ENCODE measurements around the gene ARID1A.
"Not testable (repeated sequence)": the region's sequence is repeated elsewhere in the genome, so short reads cannot be mapped to it uniquely, and the experiment has no call there.

Gene ARID1A

DNA sequence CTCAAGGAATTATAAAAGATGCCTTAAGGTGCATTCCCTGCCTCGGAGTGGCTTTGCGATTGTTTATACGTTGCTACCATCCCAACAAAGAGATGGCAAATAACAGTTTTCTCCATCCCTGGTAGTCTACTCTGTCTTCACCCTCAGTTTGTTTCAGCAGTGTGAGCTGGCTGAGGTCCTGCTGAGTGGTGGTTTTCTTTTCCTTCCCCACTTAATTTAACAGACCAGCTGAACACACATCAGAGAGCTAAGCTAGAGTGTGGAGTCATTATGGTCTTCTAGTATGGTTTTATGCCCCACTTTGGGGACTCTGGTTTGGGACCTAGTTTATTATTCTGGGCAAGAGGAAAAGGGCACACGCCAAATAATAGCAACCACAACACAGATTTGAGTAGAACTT is 94.1 kb downstream of the ARID1A start:
- H3K9ac ChIP-seq (ENCODE audit: low read depth, low read length): no peak overlapping the region
- H3K4me1 ChIP-seq (ENCODE audit: control insufficient read depth, insufficient read depth, low read length): peaks cover 26% of the 10 kb centered on the region
- H3K9me3 ChIP-seq (ENCODE audit: control insufficient read depth, insufficient read depth, low read length): no peaks in the 10 kb centered on the region
- H3K36me3 ChIP-seq (ENCODE audit: control insufficient read depth, insufficient read depth, low read length): peaks cover 11% of the 10 kb centered on the region
- no peak overlapping the region for H3K4me3 ChIP-seq (ENCODE audit: low read depth, low read length)
- no peak overlapping the region for H3K27ac ChIP-seq (ENCODE audit: low read depth, low read length)
- H3K27me3 ChIP-seq (ENCODE audit: control insufficient read depth, insufficient read depth, low read length): no peaks in the 10 kb centered on the region

DNA sequence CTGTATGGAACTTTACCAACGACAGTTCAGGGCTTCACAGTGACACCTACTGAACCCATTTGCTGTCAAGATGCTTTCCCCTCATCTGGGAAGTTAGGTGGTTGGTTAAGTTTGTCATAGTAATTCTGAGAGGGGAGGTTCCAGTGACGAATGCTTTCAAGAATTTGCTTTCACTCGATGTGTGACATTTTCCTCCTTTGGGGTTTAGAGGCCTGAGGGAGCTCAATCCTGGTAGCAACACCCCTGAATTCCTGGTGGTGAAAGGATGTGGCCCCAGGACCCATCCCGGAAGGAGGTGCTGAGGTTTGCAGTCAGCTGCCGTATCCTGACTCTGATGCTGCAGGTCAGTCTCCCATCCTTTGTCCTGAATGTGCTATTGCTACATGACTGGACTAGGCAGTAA is 94.7 kb downstream of the ARID1A start:
- H3K9me3 ChIP-seq (ENCODE audit: control insufficient read depth, insufficient read depth, low read length): no peaks in the 10 kb centered on the region
- H3K4me3 ChIP-seq (ENCODE audit: low read depth, low read length): no peak overlapping the region
- H3K27me3 ChIP-seq (ENCODE audit: control insufficient read depth, insufficient read depth, low read length): no peaks in the 10 kb centered on the region
- H3K27ac ChIP-seq (ENCODE audit: low read depth, low read length): no peak overlapping the region
- peaks cover 24% of the 10 kb centered on the region for H3K4me1 ChIP-seq (ENCODE audit: control insufficient read depth, insufficient read depth, low read length)
- peaks cover 15% of the 10 kb centered on the region for H3K36me3 ChIP-seq (ENCODE audit: control insufficient read depth, insufficient read depth, low read length)
- no peak overlapping the region for H3K9ac ChIP-seq (ENCODE audit: low read depth, low read length)

DNA sequence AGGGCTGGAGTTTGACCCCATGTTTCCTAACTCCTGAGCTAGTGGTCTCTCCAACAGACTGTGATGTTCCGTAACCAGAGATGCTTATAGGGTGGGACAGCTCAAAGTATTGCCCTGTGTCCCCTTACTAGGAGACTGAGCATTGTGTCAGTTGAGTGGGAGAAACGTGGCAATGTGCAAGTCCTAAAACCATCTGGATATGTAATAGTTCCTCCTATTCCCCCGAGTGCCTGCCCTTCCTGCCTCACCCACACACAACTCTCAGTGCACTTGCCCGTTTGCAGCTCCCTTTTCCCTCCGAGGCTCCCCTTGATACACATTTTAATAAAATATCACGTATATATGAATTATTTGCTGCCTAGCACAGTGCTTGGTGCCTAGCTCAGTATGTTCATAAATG is 95.3 kb downstream of the ARID1A start:
- Histone ChIP-seq H3K27ac (ENCODE audit: low read depth, low read length) (no peak overlapping the region), H3K4me1 (ENCODE audit: control insufficient read depth, insufficient read depth, low read length) (peaks cover 18% of the 10 kb centered on the region), H3K4me3 (ENCODE audit: low read depth, low read length) (no peak overlapping the region), H3K27me3 (ENCODE audit: control insufficient read depth, insufficient read depth, low read length) (no peaks in the 10 kb centered on the region), H3K36me3 (ENCODE audit: control insufficient read depth, insufficient read depth, low read length) (peaks cover 15% of the 10 kb centered on the region), H3K9me3 (ENCODE audit: control insufficient read depth, insufficient read depth, low read length) (no peaks in the 10 kb centered on the region), H3K9ac (ENCODE audit: low read depth, low read length) (no peak overlapping the region)

DNA sequence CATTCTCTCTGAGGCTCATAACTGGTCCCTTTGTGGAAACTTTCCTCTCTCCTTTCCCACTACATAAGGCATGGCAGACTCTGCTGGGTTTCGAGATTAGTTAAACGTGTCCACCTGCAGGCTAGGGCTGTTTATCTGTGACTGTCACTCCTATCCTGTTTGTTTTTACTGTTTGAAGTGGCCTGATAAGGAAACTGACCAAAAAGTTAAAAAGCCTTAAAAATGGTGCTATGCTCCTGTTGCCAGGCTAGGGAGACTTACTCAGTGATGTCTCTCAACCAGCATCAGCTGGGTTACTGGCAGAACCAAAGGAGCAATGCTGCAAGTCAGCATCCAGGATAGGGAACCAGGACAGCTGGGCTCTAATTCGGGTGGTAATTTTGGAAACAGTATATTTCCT is 95.8 kb downstream of the ARID1A start:
- H3K9me3 ChIP-seq (ENCODE audit: control insufficient read depth, insufficient read depth, low read length): no peaks in the 10 kb centered on the region
- H3K27me3 ChIP-seq (ENCODE audit: control insufficient read depth, insufficient read depth, low read length): no peaks in the 10 kb centered on the region
- peaks cover 15% of the 10 kb centered on the region for H3K36me3 ChIP-seq (ENCODE audit: control insufficient read depth, insufficient read depth, low read length)
- no peak overlapping the region for H3K4me3 ChIP-seq (ENCODE audit: low read depth, low read length)
- H3K27ac ChIP-seq (ENCODE audit: low read depth, low read length): no peak overlapping the region
- no peak overlapping the region for H3K9ac ChIP-seq (ENCODE audit: low read depth, low read length)
- peaks cover 13% of the 10 kb centered on the region for H3K4me1 ChIP-seq (ENCODE audit: control insufficient read depth, insufficient read depth, low read length)

DNA sequence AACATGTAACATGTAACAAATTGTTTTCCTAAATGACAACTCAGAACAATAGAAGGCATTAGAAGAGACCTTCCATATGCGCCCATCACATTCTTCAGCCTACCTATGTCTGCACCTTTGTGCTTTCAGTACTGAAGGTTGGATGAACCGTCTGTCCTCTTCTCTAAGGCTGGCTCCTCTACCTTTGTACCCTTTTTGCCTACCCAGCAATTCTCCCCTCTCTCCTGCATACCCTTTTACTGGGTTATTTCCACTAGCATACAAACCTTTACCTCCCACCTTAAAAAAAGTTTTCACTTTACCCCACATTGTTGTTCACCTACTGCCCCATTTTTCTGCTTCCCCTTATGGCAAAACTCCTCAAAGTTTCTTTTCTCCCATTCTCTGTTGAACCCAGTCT is 97.1 kb downstream of the ARID1A start:
- no peaks in the 10 kb centered on the region for H3K27me3 ChIP-seq (ENCODE audit: control insufficient read depth, insufficient read depth, low read length)
- H3K9ac ChIP-seq (ENCODE audit: low read depth, low read length): no peak overlapping the region
- no peaks in the 10 kb centered on the region for H3K9me3 ChIP-seq (ENCODE audit: control insufficient read depth, insufficient read depth, low read length)
- peaks cover 6% of the 10 kb centered on the region for H3K4me1 ChIP-seq (ENCODE audit: control insufficient read depth, insufficient read depth, low read length)
- peaks cover 20% of the 10 kb centered on the region for H3K36me3 ChIP-seq (ENCODE audit: control insufficient read depth, insufficient read depth, low read length)
- H3K4me3 ChIP-seq (ENCODE audit: low read depth, low read length): no peak overlapping the region
- no peak overlapping the region for H3K27ac ChIP-seq (ENCODE audit: low read depth, low read length)

DNA sequence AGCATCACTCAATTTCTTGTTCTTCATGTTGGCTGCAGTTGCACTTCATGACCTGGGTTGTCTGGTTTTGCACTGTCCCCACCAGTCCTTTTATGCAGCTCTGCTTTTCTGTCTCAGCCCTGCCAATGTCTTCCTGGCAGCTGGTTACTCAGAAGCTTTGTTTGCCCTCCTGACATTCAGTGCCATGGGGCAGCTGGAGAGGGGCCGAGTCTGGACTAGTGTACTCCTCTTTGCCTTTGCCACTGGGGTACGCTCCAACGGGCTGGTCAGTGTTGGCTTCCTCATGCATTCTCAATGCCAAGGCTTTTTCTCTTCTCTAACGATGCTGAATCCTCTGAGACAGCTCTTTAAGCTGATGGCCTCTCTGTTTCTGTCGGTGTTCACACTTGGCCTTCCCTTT is 98.6 kb downstream of the ARID1A start:
- Histone ChIP-seq H3K9ac (ENCODE audit: low read depth, low read length) (no peak overlapping the region), H3K4me3 (ENCODE audit: low read depth, low read length) (no peak overlapping the region), H3K36me3 (ENCODE audit: control insufficient read depth, insufficient read depth, low read length) (peaks cover 20% of the 10 kb centered on the region), H3K27ac (ENCODE audit: low read depth, low read length) (no peak overlapping the region), H3K27me3 (ENCODE audit: control insufficient read depth, insufficient read depth, low read length) (no peaks in the 10 kb centered on the region), H3K9me3 (ENCODE audit: control insufficient read depth, insufficient read depth, low read length) (no peaks in the 10 kb centered on the region), H3K4me1 (ENCODE audit: control insufficient read depth, insufficient read depth, low read length) (no peaks in the 10 kb centered on the region)

DNA sequence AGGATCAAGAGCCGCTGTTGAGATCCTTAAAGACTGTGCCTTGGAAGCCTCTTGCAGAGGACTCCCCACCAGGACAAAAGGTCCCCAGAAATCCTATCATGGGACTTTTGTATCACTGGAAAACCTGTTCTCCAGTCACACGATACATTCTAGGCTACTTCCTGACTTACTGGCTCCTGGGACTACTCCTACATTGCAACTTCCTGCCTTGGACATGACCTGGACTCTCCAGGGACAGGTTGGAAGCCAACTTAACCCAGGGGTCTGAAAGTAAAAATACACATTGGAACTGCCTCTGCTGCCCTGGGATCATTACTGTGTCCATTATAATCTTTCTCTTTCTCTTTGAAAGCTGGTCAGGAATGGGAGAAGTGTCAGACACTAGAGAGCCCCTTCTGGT is 101.8 kb downstream of the ARID1A start:
- Histone ChIP-seq H3K4me3 (ENCODE audit: low read depth, low read length) (no peak overlapping the region), H3K9me3 (ENCODE audit: control insufficient read depth, insufficient read depth, low read length) (no peaks in the 10 kb centered on the region), H3K27ac (ENCODE audit: low read depth, low read length) (no peak overlapping the region), H3K27me3 (ENCODE audit: control insufficient read depth, insufficient read depth, low read length) (no peaks in the 10 kb centered on the region), H3K4me1 (ENCODE audit: control insufficient read depth, insufficient read depth, low read length) (peaks cover 5% of the 10 kb centered on the region), H3K36me3 (ENCODE audit: control insufficient read depth, insufficient read depth, low read length) (peaks cover 20% of the 10 kb centered on the region), H3K9ac (ENCODE audit: low read depth, low read length) (no peak overlapping the region)

DNA sequence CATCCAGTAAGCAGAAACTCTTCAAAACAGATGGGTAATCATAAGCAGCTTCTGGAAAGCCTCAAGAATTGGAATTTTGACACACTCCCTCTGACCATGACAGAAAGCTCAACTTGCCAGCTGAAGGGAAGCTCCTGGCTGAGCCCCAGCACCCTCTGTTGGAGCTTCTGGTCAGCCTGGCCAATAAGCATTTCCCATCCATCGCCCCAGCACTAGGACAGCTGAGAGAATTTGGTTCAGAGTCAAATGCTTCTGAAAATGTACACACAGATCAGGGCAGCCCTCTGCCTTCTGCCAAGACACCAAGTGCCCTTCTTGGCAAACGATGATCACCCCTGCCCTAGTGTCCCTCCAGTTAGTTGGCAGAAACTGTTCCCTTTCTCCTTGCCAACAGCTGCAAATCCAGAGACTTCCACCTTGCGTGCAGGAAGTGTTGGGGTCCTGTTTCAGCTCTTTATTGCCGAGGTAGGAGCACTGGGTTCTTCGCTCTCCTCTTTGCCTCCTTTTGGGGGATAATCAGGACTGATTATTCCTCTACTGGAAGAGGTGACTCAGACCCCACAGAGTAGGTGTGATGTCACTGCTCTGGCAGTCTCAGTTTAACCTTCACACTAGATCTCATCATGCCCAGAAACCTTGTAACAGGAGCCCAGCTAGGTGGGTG is 103.8 kb downstream of the ARID1A start:
- no peaks in the 10 kb centered on the region for H3K9me3 ChIP-seq (ENCODE audit: control insufficient read depth, insufficient read depth, low read length)
- H3K27ac ChIP-seq (ENCODE audit: low read depth, low read length): peak overlapping the region; percentile 84
- H3K27me3 ChIP-seq (ENCODE audit: control insufficient read depth, insufficient read depth, low read length): no peaks in the 10 kb centered on the region
- no peak overlapping the region; the same call in 1 of the 2 replicates for H3K9ac ChIP-seq (ENCODE audit: low read depth, low read length)
- H3K4me3 ChIP-seq (ENCODE audit: low read depth, low read length): no peak overlapping the region
- peaks cover 5% of the 10 kb centered on the region for H3K4me1 ChIP-seq (ENCODE audit: control insufficient read depth, insufficient read depth, low read length)
- H3K36me3 ChIP-seq (ENCODE audit: control insufficient read depth, insufficient read depth, low read length): peaks cover 12% of the 10 kb centered on the region

DNA sequence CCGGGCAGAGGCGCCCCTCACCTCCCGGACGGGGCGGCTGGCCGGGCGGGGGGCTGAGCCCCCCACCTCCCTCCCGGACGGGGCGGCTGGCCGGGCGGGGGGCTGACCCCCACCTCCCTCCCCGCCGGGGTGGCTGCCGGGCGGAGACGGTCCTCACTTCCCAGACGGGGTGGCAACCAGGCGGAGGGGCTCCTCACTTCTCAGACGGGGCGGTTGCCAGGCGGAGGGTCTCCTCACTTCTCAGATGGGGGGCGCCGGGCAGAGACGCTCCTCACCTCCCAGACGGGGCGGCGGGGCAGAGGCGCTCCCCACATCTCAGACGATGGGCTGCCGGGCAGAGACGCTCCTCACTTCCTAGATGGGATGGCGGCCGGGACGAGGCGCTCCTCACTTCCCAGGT is 108.1 kb downstream of the ARID1A start:
- not testable (repeated sequence) for H3K4me1 ChIP-seq (ENCODE audit: control insufficient read depth, insufficient read depth, low read length); H3K36me3 ChIP-seq (ENCODE audit: control insufficient read depth, insufficient read depth, low read length); H3K4me3 ChIP-seq (ENCODE audit: low read depth, low read length); H3K9me3 ChIP-seq (ENCODE audit: control insufficient read depth, insufficient read depth, low read length); H3K27me3 ChIP-seq (ENCODE audit: control insufficient read depth, insufficient read depth, low read length); H3K9ac ChIP-seq (ENCODE audit: low read depth, low read length); H3K27ac ChIP-seq (ENCODE audit: low read depth, low read length)

DNA sequence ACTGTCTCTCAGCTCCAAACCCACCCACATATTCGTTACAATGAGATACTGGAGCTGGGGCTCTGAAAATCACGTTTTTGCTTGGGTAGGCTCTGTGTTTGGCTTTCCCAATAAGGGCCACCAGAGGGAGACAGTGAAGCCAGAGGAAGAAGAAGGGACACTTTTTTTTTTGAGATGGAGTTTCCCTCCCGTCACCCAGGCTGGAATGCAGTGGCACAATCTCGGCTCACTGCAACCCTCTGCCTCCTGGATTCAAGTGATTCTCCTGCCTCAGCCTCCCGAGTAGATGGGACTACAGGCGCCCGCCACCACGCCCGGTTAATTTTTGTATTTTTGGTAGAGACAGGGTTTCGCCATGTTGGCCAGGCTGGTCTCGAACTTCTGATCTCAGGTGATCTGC is 114.3 kb downstream of the ARID1A start:
- not testable (repeated sequence) for H3K4me3 ChIP-seq (ENCODE audit: low read depth, low read length); H3K27ac ChIP-seq (ENCODE audit: low read depth, low read length); H3K36me3 ChIP-seq (ENCODE audit: control insufficient read depth, insufficient read depth, low read length); H3K4me1 ChIP-seq (ENCODE audit: control insufficient read depth, insufficient read depth, low read length); H3K27me3 ChIP-seq (ENCODE audit: control insufficient read depth, insufficient read depth, low read length); H3K9me3 ChIP-seq (ENCODE audit: control insufficient read depth, insufficient read depth, low read length); H3K9ac ChIP-seq (ENCODE audit: low read depth, low read length)

DNA sequence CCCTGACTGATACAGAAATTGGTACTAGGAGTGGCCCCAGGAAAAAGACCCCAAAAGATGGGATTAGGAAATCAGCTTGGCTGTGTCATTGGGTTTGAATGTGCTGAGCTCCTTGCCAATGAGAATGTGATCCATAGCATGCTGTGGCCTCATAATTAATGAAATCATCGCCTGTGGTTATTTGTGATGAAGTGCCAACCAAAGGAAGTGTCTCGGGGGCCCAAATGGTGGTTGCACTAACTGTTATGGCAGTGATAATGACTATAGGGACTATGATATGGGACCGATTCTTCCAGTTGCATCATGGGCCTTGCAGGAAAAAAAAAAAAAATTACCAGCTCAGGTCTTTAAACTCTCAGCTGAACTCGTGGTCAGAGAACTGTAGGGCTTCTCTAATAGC is 115.2 kb downstream of the ARID1A start:
- Histone ChIP-seq H3K4me1 (ENCODE audit: control insufficient read depth, insufficient read depth, low read length) (no peaks in the 10 kb centered on the region), H3K4me3 (ENCODE audit: low read depth, low read length) (no peak overlapping the region), H3K36me3 (ENCODE audit: control insufficient read depth, insufficient read depth, low read length) (no peaks in the 10 kb centered on the region), H3K27me3 (ENCODE audit: control insufficient read depth, insufficient read depth, low read length) (no peaks in the 10 kb centered on the region), H3K27ac (ENCODE audit: low read depth, low read length) (no peak overlapping the region), H3K9me3 (ENCODE audit: control insufficient read depth, insufficient read depth, low read length) (no peaks in the 10 kb centered on the region; the same call in 1 of the 2 replicates), H3K9ac (ENCODE audit: low read depth, low read length) (no peak overlapping the region)

DNA sequence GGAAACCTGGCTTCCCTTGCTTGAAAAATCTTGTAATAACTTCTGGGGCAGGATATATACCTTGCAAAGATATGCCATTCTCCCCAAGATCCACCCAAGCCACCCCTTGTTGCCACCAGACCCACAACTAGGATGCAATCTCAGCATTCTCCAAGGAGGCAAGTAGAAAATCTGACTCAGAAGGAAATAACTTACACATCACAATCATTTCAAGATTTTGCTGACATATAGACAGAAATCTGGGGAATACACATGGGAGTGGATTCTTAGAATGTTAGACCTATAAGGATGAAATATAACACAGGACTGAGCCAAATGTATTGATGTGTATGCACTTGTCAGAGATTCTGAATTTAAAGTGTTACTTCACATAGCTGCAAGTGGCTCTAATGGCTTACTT is 115.9 kb downstream of the ARID1A start:
- H3K9ac ChIP-seq (ENCODE audit: low read depth, low read length): no peak overlapping the region
- no peak overlapping the region for H3K4me3 ChIP-seq (ENCODE audit: low read depth, low read length)
- H3K9me3 ChIP-seq (ENCODE audit: control insufficient read depth, insufficient read depth, low read length): no peaks in the 10 kb centered on the region

More for the DNA sequence above, 115.9 kb downstream of the ARID1A start:
- Histone ChIP-seq H3K27me3 (ENCODE audit: control insufficient read depth, insufficient read depth, low read length) (no peaks in the 10 kb centered on the region), H3K27ac (ENCODE audit: low read depth, low read length) (no peak overlapping the region), H3K4me1 (ENCODE audit: control insufficient read depth, insufficient read depth, low read length) (no peaks in the 10 kb centered on the region), H3K36me3 (ENCODE audit: control insufficient read depth, insufficient read depth, low read length) (no peaks in the 10 kb centered on the region)
